Measurements from ENCODE around the gene CATSPERB.
"Not testable (repeated sequence)": the region's sequence is repeated elsewhere in the genome, so short reads cannot be mapped to it uniquely, and the experiment has no call there.

CATSPERB gene

GRCh38 chr14:91555531-91555930 is 176.4 kb downstream of the CATSPERB start:
- DNase-seq (ENCODE audit: low spot score): no peak
- in situ Hi-C loops (cut with MboI; ENCODE audit: low pct_unique_long_range_greater_than_20kb, low sequenced_read_pairs, unreplicated experiment): no loop called here
- no peak for TF ChIP-seq CTCF (IDR thresholded peaks at IDR 0.05; ENCODE audit: extremely low read depth, insufficient read depth, missing control alignments)

- no peak for TF ChIP-seq CTCF (IDR thresholded peaks at IDR 0.05; ENCODE audit: extremely low read depth, insufficient read depth, missing control alignments)
- no peak for DNase-seq (ENCODE audit: low spot score)
- in situ Hi-C loops (cut with MboI; ENCODE audit: low pct_unique_long_range_greater_than_20kb, low sequenced_read_pairs, unreplicated experiment): no loop called here
These were observed 177.2 kb downstream of the CATSPERB start for GRCh38 chr14:91554535-91555332.

DNA sequence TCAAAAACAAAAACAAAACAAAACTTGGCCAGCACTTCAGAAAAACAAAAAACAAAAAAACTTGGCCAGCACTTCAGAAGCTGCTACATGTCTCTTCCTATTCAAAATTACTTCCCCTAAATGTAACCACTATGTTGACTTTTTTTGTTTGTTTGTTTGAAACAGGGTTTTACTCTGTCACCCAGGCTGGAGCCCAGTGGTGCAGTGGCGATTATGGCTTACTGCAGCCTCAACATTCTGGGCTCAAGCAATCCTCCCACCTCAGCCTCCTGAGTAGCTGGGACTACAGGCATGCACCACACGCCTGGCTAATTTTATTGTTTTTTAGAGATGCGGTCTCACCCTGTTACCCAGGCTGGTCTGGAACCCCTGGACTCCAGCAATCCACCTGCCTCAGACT is 183.8 kb downstream of the CATSPERB start:
- DNase-seq (ENCODE audit: low spot score): no peak
- in situ Hi-C loops (cut with MboI; ENCODE audit: low pct_unique_long_range_greater_than_20kb, low sequenced_read_pairs, unreplicated experiment): no loop called here
- no peak for TF ChIP-seq CTCF (IDR thresholded peaks at IDR 0.05; ENCODE audit: extremely low read depth, insufficient read depth, missing control alignments)

- in situ Hi-C loops (cut with MboI; ENCODE audit: low pct_unique_long_range_greater_than_20kb, low sequenced_read_pairs, unreplicated experiment): no loop called here
- no peak for DNase-seq (ENCODE audit: low spot score)
- no peak for TF ChIP-seq CTCF (IDR thresholded peaks at IDR 0.05; ENCODE audit: extremely low read depth, insufficient read depth, missing control alignments)
These were observed 185.8 kb downstream of the CATSPERB start for GRCh38 chr14:91545946-91546716.

DNA sequence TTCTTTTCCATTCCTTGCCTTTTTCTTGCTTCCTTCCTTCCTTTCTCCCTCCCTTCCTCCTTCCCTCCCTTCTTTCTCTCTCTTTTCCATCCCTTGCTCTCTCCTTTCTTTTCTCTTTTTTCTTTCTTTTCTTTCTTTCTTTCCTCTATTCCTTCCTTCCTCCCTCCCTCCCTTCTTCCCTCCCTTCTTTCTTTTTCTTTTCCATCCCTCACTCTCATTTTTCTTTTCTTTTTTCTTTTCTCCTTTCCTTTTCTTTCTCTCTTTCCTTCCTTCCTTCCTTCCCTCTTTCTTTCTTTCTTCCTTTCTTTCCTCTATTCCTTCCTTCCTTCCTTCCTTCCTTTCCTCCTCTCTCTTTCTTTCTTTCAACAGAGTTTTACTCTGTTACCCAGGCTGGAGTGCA is 186.7 kb downstream of the CATSPERB start:
- no peak for TF ChIP-seq CTCF (IDR thresholded peaks at IDR 0.05; ENCODE audit: extremely low read depth, insufficient read depth, missing control alignments)
- in situ Hi-C loops (cut with MboI; ENCODE audit: low pct_unique_long_range_greater_than_20kb, low sequenced_read_pairs, unreplicated experiment): no loop called here
- DNase-seq (ENCODE audit: low spot score): no peak

- no peak for DNase-seq (ENCODE audit: low spot score)
- TF ChIP-seq CTCF (IDR thresholded peaks at IDR 0.05; ENCODE audit: extremely low read depth, insufficient read depth, missing control alignments): no peak
- in situ Hi-C loops (cut with MboI; ENCODE audit: low pct_unique_long_range_greater_than_20kb, low sequenced_read_pairs, unreplicated experiment): no loop called here
These were observed 195.6 kb downstream of the CATSPERB start for GRCh38 chr14:91536327-91536726.

- in situ Hi-C loops (cut with MboI; ENCODE audit: low pct_unique_long_range_greater_than_20kb, low sequenced_read_pairs, unreplicated experiment); DNase-seq (ENCODE audit: low spot score): not testable (repeated sequence)
These were observed 197.8 kb downstream of the CATSPERB start for GRCh38 chr14:91534059-91534458.
